HG02970 (cell line): ENCODE results near the gene IFT74.
"Not testable (repeated sequence)": the region's sequence is repeated elsewhere in the genome, so short reads cannot be mapped to it uniquely, and the experiment has no call there.

Experiments
- ATAC-seq: cut with Tn5 transposase; IDR thresholded peaks from one replicate; pipeline ENCODE4 v1.9.1; 2021; ENCODE audit warnings: mild to moderate bottlenecking, moderate library complexity, moderate number of reproducible peaks; ENCODE audit not compliant: unreplicated experiment, low FRiP score

The IFT74 gene

DNA sequence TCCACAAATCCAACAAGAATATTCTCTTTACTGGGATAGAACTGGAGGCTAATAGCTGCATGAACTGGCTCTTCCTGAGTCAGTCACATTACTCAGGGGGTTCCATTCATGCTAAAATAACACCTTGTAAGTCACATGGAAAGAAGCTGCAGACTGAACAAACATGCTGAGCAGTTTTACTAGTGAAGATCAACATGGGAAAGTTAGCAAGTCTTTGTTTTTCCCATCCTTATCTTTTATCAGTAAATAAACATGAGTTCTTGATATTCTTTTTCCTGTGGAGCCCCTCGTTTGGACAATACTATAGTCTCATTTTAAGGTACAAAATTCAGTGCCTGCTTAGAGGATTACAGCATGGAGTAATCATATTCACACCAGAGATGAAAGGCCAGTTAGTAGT is 109.1 kb downstream of the IFT74 start:
- no peak for ATAC-seq

DNA sequence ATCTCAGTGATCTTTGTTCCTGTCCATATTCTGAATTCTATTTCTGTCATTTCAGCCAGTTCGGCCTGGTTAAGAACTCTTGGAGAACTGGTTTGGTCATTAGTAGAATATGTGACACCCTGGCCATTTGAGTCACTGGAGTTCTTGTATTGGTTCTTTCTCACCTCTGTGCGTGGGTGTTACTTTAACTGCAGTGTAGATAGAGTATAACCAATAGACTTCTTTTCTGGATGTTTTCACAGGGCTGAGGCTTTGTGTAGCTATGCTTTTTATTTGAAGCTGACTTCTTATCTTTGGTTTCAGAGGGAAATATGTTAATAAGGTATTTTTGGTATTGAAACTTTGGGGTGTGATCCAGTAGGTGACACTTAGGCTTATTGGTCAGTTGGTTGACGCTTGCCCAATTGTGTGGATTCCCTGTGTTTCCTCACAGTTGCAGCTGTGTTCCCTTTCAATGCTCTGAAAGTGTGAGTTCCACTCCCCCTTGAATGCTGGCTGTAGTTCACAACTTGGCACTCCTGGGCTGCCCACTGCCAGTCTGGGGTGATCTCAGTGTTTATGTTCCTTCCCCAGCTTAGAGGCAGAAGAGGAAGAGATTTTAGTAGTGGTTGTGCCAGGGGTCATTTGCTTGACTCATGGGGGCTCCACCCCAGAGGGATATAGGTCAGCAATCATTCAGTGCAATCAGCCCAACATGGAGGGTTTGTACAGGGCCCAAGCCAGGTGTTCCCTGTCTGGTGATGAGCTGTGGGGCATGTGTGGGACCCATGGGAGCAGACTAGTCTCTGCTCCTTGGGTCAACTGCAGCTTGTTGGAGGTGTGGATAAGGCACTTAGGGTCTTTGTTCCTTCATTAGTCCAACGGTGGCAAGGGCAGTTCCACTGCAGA is 117.9 kb downstream of the IFT74 start:
- no peak for ATAC-seq

- no peak for ATAC-seq
Measured at GRCh38 chr9:27078685-27079084, 122.5 kb downstream of the IFT74 start.

DNA sequence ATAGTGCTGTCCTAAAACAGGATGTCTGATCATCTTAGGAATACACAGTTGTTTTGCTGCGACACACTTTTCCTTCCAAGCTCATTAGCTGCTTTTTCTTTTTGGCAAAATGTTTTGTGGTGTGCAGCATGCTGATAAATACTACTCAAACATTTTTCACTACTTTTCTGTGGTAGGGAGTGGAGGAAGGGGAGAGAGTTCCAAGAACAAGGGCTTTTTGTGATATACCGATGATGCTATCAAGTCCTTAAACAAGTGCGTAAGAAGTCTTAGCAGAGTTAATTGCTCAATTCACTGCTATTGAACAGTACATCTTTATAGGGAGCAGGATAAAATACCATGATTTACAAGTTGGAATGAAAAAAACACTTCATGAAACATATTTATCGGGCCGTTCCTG is 129.2 kb downstream of the IFT74 start:
- ATAC-seq, result no peak

GRCh38 chr9:27086818-27087680 is 130.8 kb downstream of the IFT74 start:
- ATAC-seq, result no peak

- ATAC-seq, result no peak
Measured at GRCh38 chr9:27088981-27089380, 132.8 kb downstream of the IFT74 start.

DNA sequence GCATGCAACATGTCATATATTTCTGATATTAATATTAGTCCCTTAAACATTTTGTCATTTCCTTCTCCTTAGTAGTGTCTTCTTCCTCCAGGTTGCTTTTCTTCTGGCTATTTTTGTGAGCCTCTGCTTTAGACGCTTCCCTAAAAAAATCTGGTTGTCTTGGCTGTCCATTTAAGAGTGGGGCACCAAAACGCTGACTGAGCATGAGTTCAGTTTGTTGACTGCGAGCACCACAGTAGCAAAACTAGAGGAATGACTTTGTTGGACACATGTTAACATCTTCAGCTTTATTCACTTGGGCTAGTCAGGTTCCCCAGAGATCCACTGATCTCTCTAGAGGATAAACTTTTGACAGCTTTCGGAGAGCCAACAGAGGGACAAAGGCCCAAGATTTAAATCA is 133.5 kb downstream of the IFT74 start:
- no peak for ATAC-seq

- ATAC-seq, result no peak
Measured at GRCh38 chr9:27090231-27090630, 134.0 kb downstream of the IFT74 start.

DNA sequence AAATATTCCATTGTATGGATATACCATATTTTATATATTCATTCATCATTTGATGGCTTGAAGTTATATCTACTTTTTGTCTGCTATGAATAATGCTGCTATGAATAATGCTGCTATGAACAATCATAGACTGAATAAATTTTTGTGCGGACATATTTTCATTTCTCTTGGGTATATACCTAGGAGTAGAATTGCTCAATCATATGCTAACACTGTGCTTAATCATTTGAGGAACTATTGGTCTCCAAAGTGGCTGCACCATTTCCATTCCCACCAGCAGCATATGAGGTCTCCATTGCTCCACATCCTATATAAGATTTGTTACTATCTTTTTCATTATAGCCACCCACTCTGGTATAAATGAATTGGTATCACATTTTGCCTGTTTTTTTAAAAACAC is 134.5 kb downstream of the IFT74 start:
- no peak for ATAC-seq

DNA sequence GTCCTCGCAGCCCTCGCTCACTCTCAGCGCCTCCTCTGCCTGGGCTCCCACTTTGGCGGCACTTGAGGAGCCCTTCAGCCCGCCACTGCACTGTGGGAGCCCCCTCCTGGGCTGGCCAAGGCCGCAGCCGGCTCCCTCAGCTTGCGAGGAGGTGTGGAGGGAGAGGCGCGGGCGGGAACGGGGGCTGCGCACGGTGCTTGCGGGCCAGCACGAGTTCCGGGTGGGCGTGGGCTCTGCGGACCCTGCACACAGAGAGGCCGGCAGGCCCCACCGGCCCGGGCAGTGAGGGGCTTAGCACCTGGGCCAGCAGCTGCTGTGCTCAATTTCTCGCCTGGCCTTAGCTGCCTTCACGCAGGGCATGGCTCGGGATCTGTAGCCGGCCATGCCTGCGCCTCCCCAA is 136.3 kb downstream of the IFT74 start:
- ATAC-seq, result not testable (repeated sequence)

DNA sequence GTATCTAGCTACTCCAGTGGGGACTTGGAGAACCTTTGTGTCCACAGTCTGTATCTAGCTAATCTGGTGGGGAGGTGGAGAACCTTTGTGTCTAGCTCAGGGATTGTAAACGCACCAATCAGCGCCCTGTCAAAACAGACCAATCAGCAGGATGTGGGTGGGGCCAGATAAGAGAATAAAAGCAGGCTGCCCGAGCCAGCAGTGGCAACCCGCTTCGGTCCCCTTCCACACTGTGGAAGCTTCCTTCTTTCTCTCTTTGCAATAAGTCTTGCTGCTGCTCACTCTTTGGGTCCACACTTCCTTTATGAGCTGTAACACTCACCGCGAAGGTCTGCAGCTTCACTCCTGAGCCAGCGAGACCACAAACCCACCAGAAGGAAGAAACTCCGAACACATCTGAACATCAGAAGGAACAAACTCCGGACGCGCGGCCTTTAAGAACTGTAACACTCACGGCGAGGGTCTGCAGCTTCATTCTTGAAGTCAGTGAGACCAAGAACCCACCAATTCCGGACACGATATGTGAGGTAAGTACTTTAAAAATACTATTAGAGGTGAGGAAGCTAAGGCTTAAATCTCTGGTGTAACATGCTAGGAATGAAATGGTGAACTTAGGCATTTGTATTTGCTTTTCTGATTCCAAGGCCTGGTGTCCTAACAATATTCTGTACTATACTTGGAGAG is 137.3 kb downstream of the IFT74 start:
- ATAC-seq, result not testable (repeated sequence)

GRCh38 chr9:27094640-27095298 is 138.6 kb downstream of the IFT74 start:
- ATAC-seq, result no peak

DNA sequence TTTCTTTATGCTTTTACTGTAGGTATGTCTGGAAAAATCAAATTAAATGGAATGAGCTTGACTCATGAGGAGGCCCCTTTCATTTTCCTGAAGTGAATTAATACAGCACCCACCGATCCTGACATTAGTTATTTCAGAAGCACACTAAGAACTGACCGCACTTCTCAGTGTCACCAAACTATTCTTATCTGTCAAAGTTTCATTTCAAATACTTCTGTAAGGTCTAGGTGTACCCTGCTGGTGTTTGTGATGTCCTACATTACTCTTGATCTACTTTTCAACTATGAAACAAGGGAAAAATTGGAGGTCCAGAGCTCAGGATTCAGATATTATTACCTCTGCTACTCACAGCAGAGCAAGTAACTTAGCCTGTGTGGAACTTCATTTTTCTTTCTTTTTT is 151.0 kb downstream of the IFT74 start:
- ATAC-seq, result no peak

DNA sequence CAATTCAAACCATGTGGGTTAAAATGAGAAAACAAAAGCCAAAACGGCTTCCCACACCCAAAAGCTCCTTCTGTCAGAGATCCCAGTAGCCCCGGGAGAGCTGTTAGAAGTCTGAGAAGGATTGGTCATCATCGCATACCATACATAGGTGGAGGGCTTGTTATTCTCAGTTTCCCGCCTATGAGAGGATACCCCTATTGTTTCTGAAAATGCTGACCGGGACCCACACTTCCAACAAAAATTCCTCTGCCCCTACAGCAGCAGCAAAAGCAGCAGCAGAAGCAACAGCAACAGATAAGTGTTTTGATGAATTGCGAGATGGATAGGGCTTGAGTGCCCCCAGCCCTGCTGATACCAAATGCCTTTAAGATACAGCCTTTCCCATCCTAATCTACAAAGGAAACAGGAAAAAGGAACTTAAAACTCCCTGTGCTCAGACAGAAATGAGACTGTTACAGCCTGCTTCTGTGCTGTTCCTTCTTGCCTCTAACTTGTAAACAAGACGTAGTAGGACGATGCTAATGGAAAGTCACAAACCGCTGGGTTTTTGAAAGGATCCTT is 152.8 kb downstream of the IFT74 start, which contains the start of gene TEK:
Gene TEK, plus strand, starts transcription at position 245 of the 561 bp plus-strand sequence. CDS start 366 bp downstream, outside the sequence.
- ATAC-seq, result no peak

- ATAC-seq, result no peak
Measured at GRCh38 chr9:27109621-27110020, 153.4 kb downstream of the IFT74 start.

- no peak for ATAC-seq
Measured at GRCh38 chr9:27110181-27110580, 154.0 kb downstream of the IFT74 start.

- ATAC-seq, result no peak
Measured at GRCh38 chr9:27112235-27112634, 156.0 kb downstream of the IFT74 start.
